Mucosa of stomach (tissue), 1 donor: Measurements from ENCODE around the gene SLC35F5.
"Not testable (repeated sequence)": the region's sequence is repeated elsewhere in the genome, so short reads cannot be mapped to it uniquely, and the experiment has no call there.

Source experiments
- H3K27me3 ChIP-seq: one replicate; pipeline ENCODE4 v1.7.0; 2013; ENCODE audit warnings: mild to moderate bottlenecking, low read length; ENCODE audit not compliant: control insufficient read depth, insufficient read depth
- H3K36me3 ChIP-seq: one replicate; pipeline ENCODE4 v1.7.0; 2013; ENCODE audit warnings: low read length; ENCODE audit not compliant: control insufficient read depth, insufficient read depth
- H3K4me1 ChIP-seq: one replicate; pipeline ENCODE4 v1.7.0; 2013; ENCODE audit warnings: mild to moderate bottlenecking, low read length; ENCODE audit not compliant: control insufficient read depth, insufficient read depth
- H3K4me3 ChIP-seq: one replicate; pipeline ENCODE4 v1.7.0; 2013; ENCODE audit warnings: low read length
- H3K9ac ChIP-seq: one replicate; pipeline ENCODE4 v1.7.0; 2013; ENCODE audit warnings: mild to moderate bottlenecking, low read length, moderate library complexity
- H3K9me3 ChIP-seq: one replicate; pipeline ENCODE4 v1.7.0; 2013; ENCODE audit warnings: mild to moderate bottlenecking, low read length, moderate library complexity; ENCODE audit not compliant: control insufficient read depth
- donor health status: Pancreatic carcinoma.

SLC35F5 gene

GRCh38 chr2:113685471-113685870, 71.0 kb downstream of the SLC35F5 start:
- no peaks in the 10 kb centered on the region for H3K27me3 ChIP-seq
- no peaks in the 10 kb centered on the region for H3K4me1 ChIP-seq
- no peaks in the 10 kb centered on the region for H3K9me3 ChIP-seq
- no peak overlapping the region for H3K9ac ChIP-seq
- no peak overlapping the region for H3K4me3 ChIP-seq
- no peaks in the 10 kb centered on the region for H3K36me3 ChIP-seq

- H3K9ac ChIP-seq, result no peak overlapping the region
Measured at GRCh38 chr2:113679457-113679856, 77.0 kb downstream of the SLC35F5 start.

GRCh38 chr2:113677330-113677729, 79.1 kb downstream of the SLC35F5 start:
- no peaks in the 10 kb centered on the region for H3K27me3 ChIP-seq
- no peak overlapping the region for H3K9ac ChIP-seq
- no peaks in the 10 kb centered on the region for H3K4me1 ChIP-seq
- no peaks in the 10 kb centered on the region for H3K36me3 ChIP-seq
- no peaks in the 10 kb centered on the region for H3K9me3 ChIP-seq
- no peak overlapping the region for H3K4me3 ChIP-seq

More at GRCh38 chr2:113679457-113679856, 77.0 kb downstream of the SLC35F5 start:
- Histone ChIP-seq H3K4me3 (no peak overlapping the region), H3K9me3 (no peaks in the 10 kb centered on the region), H3K36me3 (no peaks in the 10 kb centered on the region), H3K4me1 (no peaks in the 10 kb centered on the region), H3K27me3 (no peaks in the 10 kb centered on the region)

GRCh38 chr2:113676623-113677266, 79.7 kb downstream of the SLC35F5 start:
- Histone ChIP-seq H3K4me3 (no peak overlapping the region), H3K9ac (no peak overlapping the region), H3K4me1 (no peaks in the 10 kb centered on the region), H3K36me3 (no peaks in the 10 kb centered on the region), H3K27me3 (no peaks in the 10 kb centered on the region), H3K9me3 (no peaks in the 10 kb centered on the region)

GRCh38 chr2:113675875-113676274, 80.6 kb downstream of the SLC35F5 start:
- no peaks in the 10 kb centered on the region for H3K27me3 ChIP-seq
- H3K4me3 ChIP-seq, result no peak overlapping the region
- H3K36me3 ChIP-seq, result no peaks in the 10 kb centered on the region
- no peaks in the 10 kb centered on the region for H3K4me1 ChIP-seq
- H3K9ac ChIP-seq, result no peak overlapping the region
- no peaks in the 10 kb centered on the region for H3K9me3 ChIP-seq

GRCh38 chr2:113672326-113672932, 84.0 kb downstream of the SLC35F5 start:
- no peak overlapping the region for H3K9ac ChIP-seq
- H3K9me3 ChIP-seq, result no peaks in the 10 kb centered on the region
- H3K36me3 ChIP-seq, result no peaks in the 10 kb centered on the region
- H3K4me1 ChIP-seq, result no peaks in the 10 kb centered on the region
- H3K4me3 ChIP-seq, result no peak overlapping the region
- H3K27me3 ChIP-seq, result no peaks in the 10 kb centered on the region

- H3K27me3 ChIP-seq, H3K9me3 ChIP-seq: not testable (repeated sequence)
Measured at GRCh38 chr2:113669013-113669412, 87.4 kb downstream of the SLC35F5 start.

GRCh38 chr2:113664761-113665533, 91.5 kb downstream of the SLC35F5 start:
- H3K27me3 ChIP-seq, H3K36me3 ChIP-seq, H3K4me1 ChIP-seq, H3K9ac ChIP-seq, H3K4me3 ChIP-seq, H3K9me3 ChIP-seq: not testable (repeated sequence)

More at GRCh38 chr2:113669013-113669412, 87.4 kb downstream of the SLC35F5 start:
- not testable (repeated sequence) for H3K4me1 ChIP-seq, H3K9ac ChIP-seq, H3K36me3 ChIP-seq, H3K4me3 ChIP-seq

- H3K4me3 ChIP-seq, H3K4me1 ChIP-seq, H3K27me3 ChIP-seq, H3K36me3 ChIP-seq, H3K9me3 ChIP-seq, H3K9ac ChIP-seq: not testable (repeated sequence)
Measured at GRCh38 chr2:113663285-113664060, 93.0 kb downstream of the SLC35F5 start.
